ENCODE data around the gene RFX2. TPM values are rescaled to one million over a fixed set of nuclear protein-coding genes. Genes with fewer than 3 reads are reported as not detected.
"Not testable (repeated sequence)": the region's sequence is repeated elsewhere in the genome, so short reads cannot be mapped to it uniquely, and the experiment has no call there.

Gene RFX2
- total RNA-seq, 1 experiment from 2014 or later = 2.9 TPM

- no peak overlapping the region for H3K4me3 ChIP-seq (ENCODE audit: insufficient read depth, low read depth, low read length)
- H3K36me3 ChIP-seq (replicated peaks; ENCODE audit: control insufficient read depth, insufficient read depth, low read length) = no peaks in the 10 kb centered on the region
- no peaks in the 10 kb centered on the region; the same call in 1 of the 2 replicates for H3K27me3 ChIP-seq (ENCODE audit: control insufficient read depth, insufficient read depth, low read length)
- DNase-seq = no peak
Observed at GRCh38 chr19:6034512-6034911, 75.8 kb downstream of the RFX2 start.

- DNase-seq = no peak
- H3K4me3 ChIP-seq (ENCODE audit: insufficient read depth, low read depth, low read length) = no peak overlapping the region
- no peaks in the 10 kb centered on the region for H3K36me3 ChIP-seq (replicated peaks; ENCODE audit: control insufficient read depth, insufficient read depth, low read length)
- no peaks in the 10 kb centered on the region; the same call in 1 of the 2 replicates for H3K27me3 ChIP-seq (ENCODE audit: control insufficient read depth, insufficient read depth, low read length)
Observed at GRCh38 chr19:6033744-6034264, 76.5 kb downstream of the RFX2 start.

GRCh38 chr19:6032827-6033226, 77.5 kb downstream of the RFX2 start:
- Histone ChIP-seq H3K36me3 (replicated peaks; ENCODE audit: control insufficient read depth, insufficient read depth, low read length) (no peaks in the 10 kb centered on the region), H3K4me3 (ENCODE audit: insufficient read depth, low read depth, low read length) (no peak overlapping the region), H3K27me3 (ENCODE audit: control insufficient read depth, insufficient read depth, low read length) (no peaks in the 10 kb centered on the region; the same call in 1 of the 2 replicates)
- DNase-seq = no peak

GRCh38 chr19:6032381-6032780, 77.9 kb downstream of the RFX2 start:
- Histone ChIP-seq H3K36me3 (replicated peaks; ENCODE audit: control insufficient read depth, insufficient read depth, low read length) (no peaks in the 10 kb centered on the region), H3K27me3 (ENCODE audit: control insufficient read depth, insufficient read depth, low read length) (no peaks in the 10 kb centered on the region; the same call in 1 of the 2 replicates), H3K4me3 (ENCODE audit: insufficient read depth, low read depth, low read length) (no peak overlapping the region)
- DNase-seq = no peak

- DNase-seq = no peak
- H3K27me3 ChIP-seq (ENCODE audit: control insufficient read depth, insufficient read depth, low read length) = no peaks in the 10 kb centered on the region; the same call in 1 of the 2 replicates
- H3K36me3 ChIP-seq (replicated peaks; ENCODE audit: control insufficient read depth, insufficient read depth, low read length) = no peaks in the 10 kb centered on the region
- H3K4me3 ChIP-seq (ENCODE audit: insufficient read depth, low read depth, low read length) = no peak overlapping the region
Observed at GRCh38 chr19:6030214-6030507, 80.1 kb downstream of the RFX2 start.

- Histone ChIP-seq H3K4me3 (ENCODE audit: insufficient read depth, low read depth, low read length) (no peak overlapping the region), H3K27me3 (ENCODE audit: control insufficient read depth, insufficient read depth, low read length) (no peaks in the 10 kb centered on the region; the same call in 1 of the 2 replicates), H3K36me3 (replicated peaks; ENCODE audit: control insufficient read depth, insufficient read depth, low read length) (no peaks in the 10 kb centered on the region)
- no peak for DNase-seq
Observed at GRCh38 chr19:6026390-6027227, 83.7 kb downstream of the RFX2 start.

GRCh38 chr19:6024756-6025155, 85.5 kb downstream of the RFX2 start:
- not testable (repeated sequence) for H3K36me3 ChIP-seq (replicated peaks; ENCODE audit: control insufficient read depth, insufficient read depth, low read length); H3K27me3 ChIP-seq (ENCODE audit: control insufficient read depth, insufficient read depth, low read length); DNase-seq; H3K4me3 ChIP-seq (ENCODE audit: insufficient read depth, low read depth, low read length)

- no peaks in the 10 kb centered on the region; the same call in 1 of the 2 replicates for H3K27me3 ChIP-seq (ENCODE audit: control insufficient read depth, insufficient read depth, low read length)
- DNase-seq = peak; percentile 15
- no peaks in the 10 kb centered on the region for H3K36me3 ChIP-seq (replicated peaks; ENCODE audit: control insufficient read depth, insufficient read depth, low read length)
- no peak overlapping the region for H3K4me3 ChIP-seq (ENCODE audit: insufficient read depth, low read depth, low read length)
Observed at GRCh38 chr19:6023936-6024335, 86.4 kb downstream of the RFX2 start.

GRCh38 chr19:6023085-6023682, 87.1 kb downstream of the RFX2 start:
- no peak overlapping the region for H3K4me3 ChIP-seq (ENCODE audit: insufficient read depth, low read depth, low read length)
- H3K27me3 ChIP-seq (ENCODE audit: control insufficient read depth, insufficient read depth, low read length) = no peaks in the 10 kb centered on the region; the same call in none of the 2 replicates
- H3K36me3 ChIP-seq (replicated peaks; ENCODE audit: control insufficient read depth, insufficient read depth, low read length) = no peaks in the 10 kb centered on the region
- DNase-seq = no peak

GRCh38 chr19:6022570-6023064, 87.7 kb downstream of the RFX2 start:
- DNase-seq = no peak
- Histone ChIP-seq H3K27me3 (ENCODE audit: control insufficient read depth, insufficient read depth, low read length) (no peaks in the 10 kb centered on the region; the same call in none of the 2 replicates), H3K4me3 (ENCODE audit: insufficient read depth, low read depth, low read length) (no peak overlapping the region), H3K36me3 (replicated peaks; ENCODE audit: control insufficient read depth, insufficient read depth, low read length) (no peaks in the 10 kb centered on the region)

GRCh38 chr19:6021878-6022569, 88.3 kb downstream of the RFX2 start:
- no peak overlapping the region for H3K4me3 ChIP-seq (ENCODE audit: insufficient read depth, low read depth, low read length)

GRCh38 chr19:6020972-6021805, 89.1 kb downstream of the RFX2 start:
- Histone ChIP-seq H3K36me3 (replicated peaks; ENCODE audit: control insufficient read depth, insufficient read depth, low read length) (no peaks in the 10 kb centered on the region), H3K27me3 (ENCODE audit: control insufficient read depth, insufficient read depth, low read length) (no peaks in the 10 kb centered on the region; the same call in none of the 2 replicates), H3K4me3 (ENCODE audit: insufficient read depth, low read depth, low read length) (no peak overlapping the region)
- peak; percentile 55 for DNase-seq

More at GRCh38 chr19:6021878-6022569, 88.3 kb downstream of the RFX2 start:
- Histone ChIP-seq H3K36me3 (replicated peaks; ENCODE audit: control insufficient read depth, insufficient read depth, low read length) (no peaks in the 10 kb centered on the region), H3K27me3 (ENCODE audit: control insufficient read depth, insufficient read depth, low read length) (no peaks in the 10 kb centered on the region; the same call in none of the 2 replicates)
- peak; percentile 96 for DNase-seq

- H3K27me3 ChIP-seq (ENCODE audit: control insufficient read depth, insufficient read depth, low read length) = no peaks in the 10 kb centered on the region; the same call in none of the 2 replicates
- H3K4me3 ChIP-seq (ENCODE audit: insufficient read depth, low read depth, low read length) = no peak overlapping the region
- DNase-seq = peak; percentile 29
- H3K36me3 ChIP-seq (replicated peaks; ENCODE audit: control insufficient read depth, insufficient read depth, low read length) = no peaks in the 10 kb centered on the region
Observed at GRCh38 chr19:6020166-6020882, 90.0 kb downstream of the RFX2 start.
